ENCODE data around the gene TFAM. TPM values are rescaled to one million over a fixed set of nuclear protein-coding genes. Genes with fewer than 3 reads are reported as not detected.
A peak's percentile ranks its signal among the peaks of the same experiment; 100 is the strongest.

The TFAM gene
- total RNA-seq, 4 donors from 2014 or later = 23.1 to 33.8 (median 32.2) TPM

DNA sequence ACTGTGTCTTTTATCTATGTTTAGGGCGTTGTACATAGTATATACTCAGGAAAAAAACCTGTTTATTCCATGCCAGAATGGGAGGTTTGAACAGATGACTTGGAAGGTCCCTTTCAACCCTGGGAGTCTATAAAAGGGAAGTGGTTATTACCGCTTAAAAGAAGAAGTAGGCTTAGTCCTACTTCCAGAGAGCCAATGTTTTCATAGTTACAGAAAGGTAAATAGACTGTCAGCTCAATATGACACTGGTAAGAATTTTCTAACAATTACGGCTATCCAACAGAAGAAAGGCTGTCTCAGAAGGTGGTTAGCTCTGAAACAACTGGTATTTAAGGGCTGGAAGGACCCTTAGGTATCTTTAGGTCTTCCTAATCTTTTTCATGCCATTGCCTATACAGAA is 1.1 kb upstream of the TFAM start:
- no peaks in the 10 kb centered on the region for H3K9me3 ChIP-seq
- intact Hi-C loops (cut with DNase I) = no loop called here
- peaks cover 0 to 10% of the 10 kb centered on the region in 2 donors for H3K4me1 ChIP-seq
- H3K27ac ChIP-seq = peak overlapping the region in 1 of 3 donors; percentile 83
- no peak for TF ChIP-seq POLR2A (IDR thresholded peaks at IDR 0.05)
- TF ChIP-seq, protein P1, sequence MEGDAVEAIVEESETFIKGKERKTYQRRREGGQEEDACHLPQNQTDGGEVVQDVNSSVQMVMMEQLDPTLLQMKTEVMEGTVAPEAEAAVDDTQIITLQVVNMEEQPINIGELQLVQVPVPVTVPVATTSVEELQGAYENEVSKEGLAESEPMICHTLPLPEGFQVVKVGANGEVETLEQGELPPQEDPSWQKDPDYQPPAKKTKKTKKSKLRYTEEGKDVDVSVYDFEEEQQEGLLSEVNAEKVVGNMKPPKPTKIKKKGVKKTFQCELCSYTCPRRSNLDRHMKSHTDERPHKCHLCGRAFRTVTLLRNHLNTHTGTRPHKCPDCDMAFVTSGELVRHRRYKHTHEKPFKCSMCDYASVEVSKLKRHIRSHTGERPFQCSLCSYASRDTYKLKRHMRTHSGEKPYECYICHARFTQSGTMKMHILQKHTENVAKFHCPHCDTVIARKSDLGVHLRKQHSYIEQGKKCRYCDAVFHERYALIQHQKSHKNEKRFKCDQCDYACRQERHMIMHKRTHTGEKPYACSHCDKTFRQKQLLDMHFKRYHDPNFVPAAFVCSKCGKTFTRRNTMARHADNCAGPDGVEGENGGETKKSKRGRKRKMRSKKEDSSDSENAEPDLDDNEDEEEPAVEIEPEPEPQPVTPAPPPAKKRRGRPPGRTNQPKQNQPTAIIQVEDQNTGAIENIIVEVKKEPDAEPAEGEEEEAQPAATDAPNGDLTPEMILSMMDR (IDR thresholded peaks at IDR 0.05) = no peak
- no peak overlapping the region for H3K4me3 ChIP-seq (replicated peaks in 1 of 3)
- H3K36me3 ChIP-seq = peaks cover 3 to 5% of the 10 kb centered on the region in 2 donors
- no peak for DNase-seq
- 47 to 65% methylated on average over 3 of the region's 3 CpGs for WGBS, 2 donors
- no peaks in the 10 kb centered on the region for H3K27me3 ChIP-seq

DNA sequence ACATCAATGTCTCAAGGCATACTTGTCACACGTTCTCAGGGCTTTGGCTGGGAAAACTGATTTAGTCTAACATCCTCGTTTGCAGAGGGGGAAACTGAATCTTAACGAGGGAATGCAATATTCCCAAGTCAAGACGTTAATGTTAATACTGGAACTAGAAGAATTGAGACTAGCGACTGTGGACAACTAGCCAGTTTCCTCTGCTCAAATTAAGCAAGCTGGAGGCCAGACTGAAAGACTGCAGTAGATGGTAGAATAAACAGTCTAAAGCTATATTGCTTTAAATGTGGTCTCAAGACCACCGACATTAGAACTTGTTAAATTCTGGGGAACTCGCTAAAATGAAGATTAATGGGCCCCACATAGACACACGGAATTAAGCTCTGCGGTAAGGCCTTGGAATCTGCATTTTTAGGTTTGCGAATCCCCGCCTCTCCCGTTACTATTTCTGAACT is 639 bp upstream of the TFAM start:
- WGBS, 2 donors = 1 to 5% methylated on average over 12 of the region's 12 CpGs
- no peaks in the 10 kb centered on the region for H3K27me3 ChIP-seq
- TF ChIP-seq, protein P1 (IDR thresholded peaks at IDR 0.05) = no peak
- TF ChIP-seq POLR2A (IDR thresholded peaks at IDR 0.05) = no peak
- intact Hi-C loops (cut with DNase I) = no loop called here
- peak overlapping the region; percentile 82 to 91 (median 83) for H3K27ac ChIP-seq
- peaks cover 0 to 10% of the 10 kb centered on the region in 2 donors for H3K4me1 ChIP-seq
- peak overlapping the region; percentile 78 to 86 (median 80) for H3K4me3 ChIP-seq (replicated peaks in 1 of 3)
- no peaks in the 10 kb centered on the region for H3K9me3 ChIP-seq
- no peak for DNase-seq
- H3K36me3 ChIP-seq = peaks cover 6 to 10% of the 10 kb centered on the region in 2 donors

DNA sequence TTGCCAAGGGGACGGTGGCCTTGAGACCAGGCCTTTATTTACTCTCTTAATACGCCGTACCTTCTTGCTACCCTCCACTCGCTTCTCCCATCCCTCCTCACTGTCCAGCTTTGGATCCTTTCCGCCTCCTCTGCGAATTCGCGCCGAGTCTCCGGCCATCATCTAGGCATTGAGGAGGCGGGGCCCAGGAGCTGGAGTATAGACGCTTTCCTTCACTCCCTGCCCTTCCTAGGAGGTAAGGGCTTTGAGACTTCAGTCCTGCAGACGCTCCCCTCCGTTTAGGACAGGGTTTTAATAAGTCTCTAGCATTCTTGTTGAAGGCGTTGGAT is 538 bp downstream of the TFAM start:
- peaks cover 0 to 10% of the 10 kb centered on the region in 2 donors for H3K4me1 ChIP-seq
- WGBS, 2 donors = 1% methylated on average over 15 of the region's 15 CpGs
- H3K27me3 ChIP-seq = no peaks in the 10 kb centered on the region
- H3K27ac ChIP-seq = peak overlapping the region; percentile 82 to 91 (median 83)
- intact Hi-C loops (cut with DNase I) = no loop called here
- H3K36me3 ChIP-seq = peaks cover 10 to 20% of the 10 kb centered on the region in 2 donors
- peak overlapping the region; percentile 78 to 86 (median 80) for H3K4me3 ChIP-seq (replicated peaks in 1 of 3)
- DNase-seq = peak; percentile 7 to 16
- no peaks in the 10 kb centered on the region for H3K9me3 ChIP-seq
- TF ChIP-seq, protein P1 (IDR thresholded peaks at IDR 0.05) = no peak
- no peak for TF ChIP-seq POLR2A (IDR thresholded peaks at IDR 0.05)

DNA sequence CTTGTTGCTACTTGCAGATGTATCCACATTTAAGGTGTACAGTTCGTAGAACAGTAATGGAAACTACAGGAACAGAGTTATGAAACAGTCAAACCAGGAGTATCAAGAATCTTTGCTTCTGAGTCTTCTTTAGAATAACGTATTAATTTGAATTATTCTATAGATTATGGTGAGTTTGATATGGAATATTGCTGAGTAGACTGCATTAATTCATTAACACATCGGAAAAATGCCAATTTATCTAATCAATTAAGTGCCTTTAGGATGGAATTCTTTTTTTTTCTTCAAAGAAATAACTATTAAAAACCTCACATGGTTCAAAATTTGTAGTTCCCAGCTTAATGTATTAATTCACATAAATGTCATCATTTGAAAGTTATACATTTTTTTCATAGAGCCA is 3.8 kb downstream of the TFAM start:
- 95 to 96% methylated on average over 3 of the region's 3 CpGs for WGBS, 2 donors
- TF ChIP-seq, protein P1 (IDR thresholded peaks at IDR 0.05) = no peak
- TF ChIP-seq POLR2A (IDR thresholded peaks at IDR 0.05) = no peak
- Histone ChIP-seq H3K4me3 (replicated peaks in 1 of 3) (no peak overlapping the region), H3K4me1 (peaks cover 0 to 10% of the 10 kb centered on the region in 2 donors), H3K27ac (no peak overlapping the region), H3K36me3 (peaks cover 15 to 46% of the 10 kb centered on the region in 2 donors), H3K9me3 (no peaks in the 10 kb centered on the region), H3K27me3 (no peaks in the 10 kb centered on the region)
- DNase-seq = no peak
- intact Hi-C loops (cut with DNase I) = no loop called here

DNA sequence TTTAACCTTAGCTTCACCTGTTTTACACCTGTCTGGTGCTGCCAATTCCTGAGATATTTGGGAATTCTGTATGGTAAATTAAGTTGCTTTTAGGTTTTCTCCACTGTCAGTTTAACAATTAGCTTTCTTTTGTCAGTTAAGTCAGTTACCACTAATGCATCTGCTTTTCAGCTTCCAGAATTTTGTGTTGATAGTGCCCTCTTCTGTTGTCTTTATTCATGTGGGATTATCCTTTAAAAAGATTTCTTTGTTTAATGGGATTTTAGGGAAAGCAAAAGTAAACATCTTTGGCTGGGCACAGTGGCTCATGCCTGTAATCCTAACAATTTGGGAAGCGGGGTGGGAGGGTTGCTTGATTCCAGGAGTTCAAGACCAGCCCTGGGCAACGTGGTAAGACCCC is 8.1 kb downstream of the TFAM start:
- 83% methylated on average over 2 of the region's 2 CpGs for WGBS, 2 donors

More for the DNA sequence above, 8.1 kb downstream of the TFAM start:
- H3K4me3 ChIP-seq (replicated peaks in 1 of 3) = no peak overlapping the region
- H3K27me3 ChIP-seq = no peaks in the 10 kb centered on the region
- no peaks in the 10 kb centered on the region for H3K4me1 ChIP-seq
- intact Hi-C loops (cut with DNase I) = no loop called here
- H3K36me3 ChIP-seq = peaks cover 33 to 72% of the 10 kb centered on the region in 2 donors
- no peak for DNase-seq
- H3K27ac ChIP-seq = no peak overlapping the region
- TF ChIP-seq POLR2A (IDR thresholded peaks at IDR 0.05) = no peak
- TF ChIP-seq, protein P1 (IDR thresholded peaks at IDR 0.05) = no peak
- H3K9me3 ChIP-seq = no peaks in the 10 kb centered on the region
